ENCODE data around the gene LRCH1. TPM values are rescaled to one million over a fixed set of nuclear protein-coding genes. Genes with fewer than 3 reads are reported as not detected.
A peak's percentile ranks its signal among the peaks of the same experiment; 100 is the strongest.

The LRCH1 gene
- total and polyA plus RNA-seq, 2 of the 13 experiments (the other 11 are each of a cell fraction or from before 2014, with no cell fraction given): 4.1 to 12.6 TPM

GRCh38 chr13:46687810-46688209 lies 134.8 kb downstream of the LRCH1 start (continued):
- 0 out of 2 replicates have a peak, but pooled peaks have one; percentile 30 for TF ChIP-seq RERE (CRISPR knock-in tag; IDR thresholded peaks at IDR 0.05; ENCODE audit: low read depth)
- no peak for TF ChIP-seq HOXA3 (CRISPR knock-in tag; IDR thresholded peaks at IDR 0.05)
- no peak for TF ChIP-seq ZNF891 (CRISPR knock-in tag; IDR thresholded peaks at IDR 0.05)
- 0 out of 2 replicates have a peak, but pooled peaks have one; percentile 45 for TF ChIP-seq DMAP1 (CRISPR knock-in tag; IDR thresholded peaks at IDR 0.05)
- TF ChIP-seq ZNF34 (CRISPR knock-in tag; IDR thresholded peaks at IDR 0.05; ENCODE audit: borderline replicate concordance): no peak
- 0 out of 2 replicates have a peak, but pooled peaks have one; percentile 55 for TF ChIP-seq TBX2 (CRISPR knock-in tag; IDR thresholded peaks at IDR 0.05; ENCODE audit: borderline replicate concordance)
- no peak for TF ChIP-seq ZSCAN21 (CRISPR knock-in tag; IDR thresholded peaks at IDR 0.05; ENCODE audit: borderline replicate concordance)
- no peak for TF ChIP-seq CC2D1A (CRISPR knock-in tag; IDR thresholded peaks at IDR 0.05)
- no peak for TF ChIP-seq AFF4 (CRISPR knock-in tag; IDR thresholded peaks at IDR 0.05)
- no peak for TF ChIP-seq HNRNPUL1 (IDR thresholded peaks at IDR 0.05; ENCODE audit: low read depth, low read length)
- TF ChIP-seq SOX6 (IDR thresholded peaks at IDR 0.05): no peak
- peak; percentile 72 for TF ChIP-seq SOX6 (CRISPR knock-in tag; IDR thresholded peaks at IDR 0.05)
- no peak for TF ChIP-seq PRDM4 (CRISPR knock-in tag; IDR thresholded peaks at IDR 0.05; ENCODE audit: borderline replicate concordance)
- no peak for TF ChIP-seq ZNF766 (CRISPR knock-in tag; IDR thresholded peaks at IDR 0.05; ENCODE audit: borderline replicate concordance)
- no peak for TF ChIP-seq ZNF558 (CRISPR knock-in tag; IDR thresholded peaks at IDR 0.05; ENCODE audit: borderline replicate concordance)
- peak; percentile 41; the same call in 1 of the 2 replicates for TF ChIP-seq NFIC (IDR thresholded peaks at IDR 0.05; ENCODE audit: low read length)
- peak in 1 of 2 experiments; percentile 81; a peak in 2 of 4 replicates for TF ChIP-seq EP300 (IDR thresholded peaks at IDR 0.05; ENCODE audit: low read depth in 2 of 2, low read length in 2 of 2)
- TF ChIP-seq EP300 (CRISPR knock-in tag; IDR thresholded peaks at IDR 0.05; ENCODE audit: borderline replicate concordance): peak; percentile 24; the same call in 1 of the 2 replicates
- TF ChIP-seq ZMYM2 (CRISPR knock-in tag; IDR thresholded peaks at IDR 0.05): no peak
- TF ChIP-seq MXI1 (IDR thresholded peaks at IDR 0.05; ENCODE audit: borderline replicate concordance, low read depth, low read length): peak; percentile 54; the same call in 1 of the 3 replicates

Data from HepG2 (cell line).